CD14-positive monocyte (primary cell): Measurements from ENCODE around the gene MMP19. TPM values are rescaled to one million over a fixed set of nuclear protein-coding genes. Genes with fewer than 3 reads are reported as not detected.

Experiments used
- DNase-seq, 3 donors: peaks; one replicate each; pipeline ENCODE4 v3.0.0-alpha.2; 2011 to 2022
- H2AFZ ChIP-seq: 2 replicates; pipeline ENCODE4 v1.6.0; 2012; ENCODE audit warnings: mild to moderate bottlenecking, low read depth, low read length, inconsistent platforms; ENCODE audit not compliant: insufficient read depth, poor library complexity, severe bottlenecking
- H3K27ac ChIP-seq, 2 donors: 1 replicate in 1 of 2; 2 replicates in 1 of 2; pipeline ENCODE4 v1.5.1; 2012 to 2013; ENCODE audit warnings: low read length in 2 of 2, control low read depth in 1 of 2, inconsistent platforms in 1 of 2, low read depth in 1 of 2, mild to moderate bottlenecking in 1 of 2
- H3K27me3 ChIP-seq, 2 donors: one replicate each; pipeline versions ENCODE4 v1.6.0 to v1.6.1; 2011 to 2013; ENCODE audit warnings: low read length in 2 of 2; ENCODE audit not compliant: control insufficient read depth in 2 of 2, insufficient read depth in 2 of 2
- H3K36me3 ChIP-seq, 2 donors: replicated peaks in 1 of 2; 1 replicate in 1 of 2; 2 replicates in 1 of 2; pipeline versions ENCODE4 v1.5.1 to v1.6.1; 2012 to 2013; ENCODE audit warnings: low read length in 2 of 2, control low read depth in 1 of 2, inconsistent platforms in 1 of 2, mild to moderate bottlenecking in 1 of 2; ENCODE audit not compliant: insufficient read depth in 2 of 2, control insufficient read depth in 1 of 2
- H3K4me1 ChIP-seq, 2 donors: 1 replicate in 1 of 2; 2 replicates in 1 of 2; pipeline versions ENCODE4 v1.5.1 to v1.6.1; 2012 to 2013; ENCODE audit warnings: low read length in 2 of 2, control low read depth in 1 of 2, inconsistent platforms in 1 of 2, mild to moderate bottlenecking in 1 of 2, moderate library complexity in 1 of 2; ENCODE audit not compliant: insufficient read depth in 2 of 2, control insufficient read depth in 1 of 2
- H3K4me2 ChIP-seq: replicated peaks from 2 replicates; pipeline ENCODE3; 2012; ENCODE audit warnings: low read length, moderate library complexity, mild to moderate bottlenecking; ENCODE audit not compliant: poor library complexity, severe bottlenecking; ENCODE audit errors: extremely low read depth
- H3K4me3 ChIP-seq, 3 experiments: fragments of 200-600 bp in 1 of 3; sonication (generic) in 1 of 3; replicated peaks in 1 of 3; 1 replicate in 2 of 3; 2 replicates in 1 of 3; pipeline ENCODE4 v1.5.1; 2011 to 2013; ENCODE audit warnings: low read length in 3 of 3, mild to moderate bottlenecking in 3 of 3, control low read depth in 2 of 3, low read depth in 2 of 3, inconsistent platforms in 1 of 3, moderate library complexity in 1 of 3
- H3K79me2 ChIP-seq: 2 replicates; pipeline ENCODE4 v1.6.0; 2012; ENCODE audit warnings: mild to moderate bottlenecking, control low read depth, inconsistent platforms, low read length, moderate library complexity; ENCODE audit not compliant: insufficient read depth
- H3K9ac ChIP-seq: 2 replicates; pipeline ENCODE4 v1.6.0; 2017; ENCODE audit warnings: low read length, mild to moderate bottlenecking; ENCODE audit not compliant: insufficient read depth, poor library complexity, severe bottlenecking
- H3K9me3 ChIP-seq, 2 donors: replicated peaks in 1 of 2; 1 replicate in 1 of 2; 2 replicates in 1 of 2; pipeline versions ENCODE4 v1.5.1 to v1.6.1; 2012 to 2013; ENCODE audit warnings: low read length in 2 of 2, control low read depth in 1 of 2; ENCODE audit not compliant: control insufficient read depth in 1 of 2, insufficient read depth in 1 of 2
- H4K20me1 ChIP-seq: 2 replicates; pipeline ENCODE4 v1.6.0; 2012; ENCODE audit warnings: mild to moderate bottlenecking, low read length, control low read depth, moderate library complexity; ENCODE audit not compliant: insufficient read depth
- H3K27ac Mint-ChIP-seq, 7 donors: one replicate each; pipeline ENCODE4 v1.8.0; 2020; ENCODE audit warnings: mild to moderate bottlenecking in 7 of 7, mixed read lengths in 7 of 7, moderate library complexity in 6 of 7, inconsistent platforms in 2 of 7
- H3K27me3 Mint-ChIP-seq, 3 donors: one replicate each; pipeline ENCODE4 v1.8.0; 2021 to 2022; ENCODE audit warnings: low read depth in 3 of 3, mild to moderate bottlenecking in 3 of 3, mixed read lengths in 3 of 3, moderate library complexity in 3 of 3, inconsistent platforms in 1 of 3
- H3K36me3 Mint-ChIP-seq, 2 donors: one replicate each; pipeline ENCODE4 v1.8.0; 2020; ENCODE audit warnings: mixed read lengths in 2 of 2, inconsistent platforms in 1 of 2, mild to moderate bottlenecking in 1 of 2
- H3K4me1 Mint-ChIP-seq: one replicate; pipeline ENCODE4 v1.8.0; 2020; ENCODE audit warnings: mild to moderate bottlenecking, mixed read lengths
- H3K4me3 Mint-ChIP-seq, 2 donors: one replicate each; pipeline ENCODE4 v1.8.0; 2020; ENCODE audit warnings: mild to moderate bottlenecking in 2 of 2, mixed read lengths in 2 of 2, moderate library complexity in 1 of 2
- H3K9me3 Mint-ChIP-seq, 7 donors: one replicate each; pipeline ENCODE4 v1.8.0; 2020 to 2022; ENCODE audit warnings: mixed read lengths in 7 of 7, mild to moderate bottlenecking in 6 of 7, moderate library complexity in 6 of 7, inconsistent platforms in 2 of 7
- CTCF ChIP-seq: fragments of 200-600 bp; IDR thresholded peaks from one replicate; pipeline ENCODE4 v1.8.0; 2022; ENCODE audit warnings: antibody characterized with exemption, mild to moderate bottlenecking
- WGBS: methylation state at CpG from one replicate; pipeline ENCODE4 v1.1.5; 2013; ENCODE audit warnings: missing lambda C conversion rate; ENCODE audit not compliant: insufficient coverage; 5-methylcytosine and 5-hydroxymethylcytosine counted together
- intact Hi-C, 2 donors: fragments of 100-400 bp; cut with micrococcal nuclease; formaldehyde crosslinking; loops; one replicate each; pipeline versions ENCODE4 v1.15.0 to v1.15.1; 2023
- polyA plus RNA-seq, 3 donors: library from polyadenylated mRNA; depleted of rRNA in 1 of 3; unstranded in 2 of 3; stranded (reverse) in 1 of 3; fragments of 300-500 nt in 2 of 3; fragments of >200 nt in 1 of 3; fragmentation: Illumina TruSeq in 2 of 3; gene quantifications; 1 replicate in 2 of 3; 2 replicates in 1 of 3; pipeline ENCODE4 v1.2.3, GENCODE V29; 2012 to 2021

MMP19 gene
- polyA plus RNA-seq, 3 donors = 0.81 to 2.8 (median 1.0) TPM

- Mint-ChIP-seq H3K27ac (peak overlapping the region in 1 of 7 donors; percentile 1), H3K36me3 (peaks cover 40 to 63% of the 10 kb centered on the region in 2 donors), H3K4me1 (peaks cover 15% of the 10 kb centered on the region), H3K4me3 (no peak overlapping the region), H3K9me3 (no peaks in the 10 kb centered on the region), H3K27me3 (no peaks in the 10 kb centered on the region)
- intact Hi-C loops = no loop called here
- Histone ChIP-seq H3K27ac (peak overlapping the region in 1 of 2 donors; percentile 6), H3K27me3 (no peaks in the 10 kb centered on the region), H3K9ac (no peak overlapping the region), H3K79me2 (peaks cover 100% of the 10 kb centered on the region), H2AFZ (no peak overlapping the region), H3K4me1 (peaks cover 11 to 18% of the 10 kb centered on the region in 2 donors), H3K36me3 (peaks cover 18 to 63% of the 10 kb centered on the region in 2 donors), H4K20me1 (peaks cover 85% of the 10 kb centered on the region), H3K9me3 (no peaks in the 10 kb centered on the region), H3K4me2 (no peak overlapping the region), H3K4me3 (no peak overlapping the region)
- 67% methylated on average over 1 of the region's 1 CpG for WGBS
- DNase-seq = no peak
- TF ChIP-seq CTCF = no peak
Measured at GRCh38 chr12:55812088-55812487, 30.6 kb downstream of the MMP19 start.

- H3K27me3 ChIP-seq = no peaks in the 10 kb centered on the region
- Mint-ChIP-seq H3K27ac (peak overlapping the region in 2 of 7 donors; percentile 21 to 46), H3K4me1 (peaks cover 7% of the 10 kb centered on the region), H3K27me3 (no peaks in the 10 kb centered on the region), H3K9me3 (no peaks in the 10 kb centered on the region), H3K4me3 (no peak overlapping the region), H3K36me3 (peaks cover 38 to 64% of the 10 kb centered on the region in 2 donors)
- no peak for TF ChIP-seq CTCF
- no peak overlapping the region for H3K27ac ChIP-seq
- no peak overlapping the region for H3K9ac ChIP-seq
- intact Hi-C loops = no loop called here
- peaks cover 99% of the 10 kb centered on the region for H4K20me1 ChIP-seq
- peaks cover 16 to 61% of the 10 kb centered on the region in 2 donors for H3K36me3 ChIP-seq
- no peak overlapping the region for H3K4me2 ChIP-seq
- 100% methylated on average over 4 of the region's 5 CpGs for WGBS
- H2AFZ ChIP-seq = no peak overlapping the region
- H3K79me2 ChIP-seq = peaks cover 100% of the 10 kb centered on the region
- H3K9me3 ChIP-seq = no peaks in the 10 kb centered on the region
- no peak for DNase-seq
- H3K4me3 ChIP-seq = no peak overlapping the region
- no peaks in the 10 kb centered on the region for H3K4me1 ChIP-seq
Measured at GRCh38 chr12:55809274-55809673, 33.5 kb downstream of the MMP19 start.
